ENCODE results near the gene GULP1.

The GULP1 gene

DNA sequence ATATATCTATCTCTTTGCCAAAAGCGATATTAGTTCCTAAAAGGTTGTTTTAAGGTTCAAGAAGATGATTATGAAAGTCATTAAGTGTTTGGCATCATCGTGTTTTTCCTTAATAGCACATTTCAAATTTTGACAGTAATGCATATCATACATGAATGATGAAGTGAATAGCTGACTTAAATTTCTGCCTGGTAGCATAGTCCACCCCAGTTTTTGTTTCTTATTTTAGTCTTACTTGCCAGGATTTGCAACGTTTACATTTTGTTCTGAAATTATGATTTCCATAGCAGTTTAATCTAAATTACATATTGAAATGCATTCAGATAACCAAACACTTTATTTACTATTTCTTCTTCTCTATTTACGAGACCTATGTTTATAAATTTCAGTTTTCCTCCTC is 201.1 kb downstream of the GULP1 start:
- DNase-seq (ENCODE audit: extremely low spot score), result no peak
- ChIA-PET CTCF (no interaction called here), POLR2A (no interaction called here)
- TF ChIP-seq, protein P1, sequence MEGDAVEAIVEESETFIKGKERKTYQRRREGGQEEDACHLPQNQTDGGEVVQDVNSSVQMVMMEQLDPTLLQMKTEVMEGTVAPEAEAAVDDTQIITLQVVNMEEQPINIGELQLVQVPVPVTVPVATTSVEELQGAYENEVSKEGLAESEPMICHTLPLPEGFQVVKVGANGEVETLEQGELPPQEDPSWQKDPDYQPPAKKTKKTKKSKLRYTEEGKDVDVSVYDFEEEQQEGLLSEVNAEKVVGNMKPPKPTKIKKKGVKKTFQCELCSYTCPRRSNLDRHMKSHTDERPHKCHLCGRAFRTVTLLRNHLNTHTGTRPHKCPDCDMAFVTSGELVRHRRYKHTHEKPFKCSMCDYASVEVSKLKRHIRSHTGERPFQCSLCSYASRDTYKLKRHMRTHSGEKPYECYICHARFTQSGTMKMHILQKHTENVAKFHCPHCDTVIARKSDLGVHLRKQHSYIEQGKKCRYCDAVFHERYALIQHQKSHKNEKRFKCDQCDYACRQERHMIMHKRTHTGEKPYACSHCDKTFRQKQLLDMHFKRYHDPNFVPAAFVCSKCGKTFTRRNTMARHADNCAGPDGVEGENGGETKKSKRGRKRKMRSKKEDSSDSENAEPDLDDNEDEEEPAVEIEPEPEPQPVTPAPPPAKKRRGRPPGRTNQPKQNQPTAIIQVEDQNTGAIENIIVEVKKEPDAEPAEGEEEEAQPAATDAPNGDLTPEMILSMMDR (IDR thresholded peaks at IDR 0.05; ENCODE audit: control extremely low read depth, extremely low read depth, low read depth, missing control alignments), result no peak

DNA sequence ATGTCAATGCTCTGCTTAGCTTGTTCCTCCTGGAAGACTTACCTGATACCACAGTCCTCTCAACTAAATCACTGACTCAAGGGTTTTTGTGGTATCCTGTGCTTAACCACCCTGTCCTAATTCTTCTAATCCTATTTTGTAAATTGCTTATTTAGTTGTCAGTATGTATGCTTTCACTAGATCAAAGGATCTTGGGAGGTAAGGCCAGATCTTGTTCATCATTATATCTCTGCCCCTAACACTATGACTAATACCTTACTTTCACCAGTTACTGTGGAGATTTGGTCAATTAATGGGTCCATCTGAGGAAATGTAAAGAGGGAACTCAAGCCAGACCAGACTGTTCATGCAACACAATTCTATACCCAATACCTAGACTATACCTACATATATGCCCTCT is 203.2 kb downstream of the GULP1 start:
- ChIA-PET POLR2A (no interaction called here), CTCF (no interaction called here)
- DNase-seq (ENCODE audit: extremely low spot score), result no peak
- TF ChIP-seq, protein P1 (IDR thresholded peaks at IDR 0.05; ENCODE audit: control extremely low read depth, extremely low read depth, low read depth, missing control alignments), result no peak

DNA sequence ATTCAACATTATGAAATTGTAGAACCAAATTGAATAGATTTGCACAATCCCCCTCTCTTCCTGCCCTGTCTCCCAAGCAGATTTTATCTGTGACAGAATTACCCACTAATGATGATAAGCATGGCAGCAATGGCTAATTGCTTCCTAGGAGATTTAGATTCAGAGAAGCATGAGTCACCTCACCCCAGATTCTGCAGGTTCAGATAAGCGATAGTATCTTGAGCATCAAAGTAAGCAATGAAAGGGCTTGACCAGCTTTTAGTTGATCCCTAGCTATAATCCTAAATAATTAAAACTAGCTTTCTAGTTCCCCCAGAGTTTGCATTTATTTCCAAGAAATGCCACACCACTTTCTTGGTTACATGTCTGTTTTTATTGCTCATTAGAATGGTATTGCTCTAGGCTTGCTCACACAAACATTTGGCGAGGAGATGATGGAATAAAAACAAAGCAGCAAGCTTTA is 204.3 kb downstream of the GULP1 start:
- TF ChIP-seq, protein P1 (IDR thresholded peaks at IDR 0.05; ENCODE audit: control extremely low read depth, extremely low read depth, low read depth, missing control alignments), result no peak
- ChIA-PET CTCF (interaction anchor here (1.2 kb wide), 1 partner anchor 9 kb away, joined by 3 read pairs; no protein-coding TSS in a partner anchor), POLR2A (no interaction called here)
- no peak for DNase-seq (ENCODE audit: extremely low spot score)

GRCh38 chr2:188497726-188498125 is 206.1 kb downstream of the GULP1 start:
- no peak for DNase-seq (ENCODE audit: extremely low spot score)
- TF ChIP-seq, protein P1 (IDR thresholded peaks at IDR 0.05; ENCODE audit: control extremely low read depth, extremely low read depth, low read depth, missing control alignments), result no peak
- ChIA-PET POLR2A (no interaction called here), CTCF (no interaction called here)

DNA sequence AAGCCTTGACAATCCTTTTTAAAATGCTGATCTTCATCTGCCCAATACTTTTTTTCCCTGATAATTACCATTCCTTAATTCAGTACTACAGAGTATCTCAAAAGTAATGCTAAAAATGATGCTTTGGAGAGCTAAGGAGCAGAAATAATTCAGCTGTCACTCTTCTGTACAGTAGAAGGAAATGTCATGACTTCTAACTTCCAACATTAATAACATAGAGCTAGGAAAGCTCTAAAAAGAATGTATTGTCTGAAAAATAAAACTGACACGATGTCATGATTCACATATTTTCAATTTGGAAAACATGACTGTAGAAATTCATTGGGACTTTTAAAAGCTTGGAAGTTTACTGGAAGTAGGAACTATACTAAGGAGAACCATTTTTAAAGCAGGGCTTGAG is 212.3 kb downstream of the GULP1 start:
- TF ChIP-seq, protein P1 (IDR thresholded peaks at IDR 0.05; ENCODE audit: control extremely low read depth, extremely low read depth, low read depth, missing control alignments), result no peak
- DNase-seq (ENCODE audit: extremely low spot score), result no peak
- POLR2A ChIA-PET, result no interaction called here
- CTCF ChIA-PET, result interaction anchor here (1.7 kb wide), 1 partner anchor 15 kb away, joined by 5 read pairs; no protein-coding TSS in a partner anchor

GRCh38 chr2:188506843-188507242 is 215.2 kb downstream of the GULP1 start:
- POLR2A ChIA-PET, result no interaction called here
- no peak for DNase-seq (ENCODE audit: extremely low spot score)
- CTCF ChIA-PET, result no interaction called here

More at GRCh38 chr2:188506843-188507242, 215.2 kb downstream of the GULP1 start:
- TF ChIP-seq, protein P1 (IDR thresholded peaks at IDR 0.05; ENCODE audit: control extremely low read depth, extremely low read depth, low read depth, missing control alignments), result no peak
